NCI-H774 (cell line): ENCODE data around the gene CCDC184.
"Not testable (repeated sequence)": the region's sequence is repeated elsewhere in the genome, so short reads cannot be mapped to it uniquely, and the experiment has no call there.

ENCODE experiments used
- DNase-seq: peaks from one replicate; lab custom pipeline; 2025; lab: John Stamatoyannopoulos, UW

Gene CCDC184

GRCh38 chr12:48183091-48183875 lies at the start of gene CCDC184:
CCDC184 (plus strand) TSS chr12:48183644; CDS start chr12:48184123, 479 bp downstream.
- DNase-seq, result peak; percentile 66

DNA sequence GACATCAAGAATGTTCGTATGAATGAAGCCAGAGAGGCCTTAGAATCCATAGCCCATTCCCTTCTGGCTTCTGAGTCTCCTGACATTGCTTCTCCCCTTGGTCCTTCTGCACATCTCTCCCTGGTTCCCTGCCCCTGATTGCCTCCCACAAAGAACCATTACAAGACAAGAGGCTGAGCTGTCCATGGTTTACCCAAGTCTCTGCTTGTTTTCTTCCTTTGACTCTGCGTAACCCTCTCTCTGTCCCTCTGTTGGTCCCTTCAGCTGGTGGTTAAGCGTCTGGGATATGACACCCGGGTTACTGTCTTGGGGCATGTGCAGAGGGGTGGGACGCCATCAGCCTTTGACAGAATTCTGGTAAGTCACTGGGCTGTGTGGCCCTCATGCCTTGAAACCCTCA lies 48.4 kb upstream of the CCDC184 start:
- DNase-seq, result no peak

DNA sequence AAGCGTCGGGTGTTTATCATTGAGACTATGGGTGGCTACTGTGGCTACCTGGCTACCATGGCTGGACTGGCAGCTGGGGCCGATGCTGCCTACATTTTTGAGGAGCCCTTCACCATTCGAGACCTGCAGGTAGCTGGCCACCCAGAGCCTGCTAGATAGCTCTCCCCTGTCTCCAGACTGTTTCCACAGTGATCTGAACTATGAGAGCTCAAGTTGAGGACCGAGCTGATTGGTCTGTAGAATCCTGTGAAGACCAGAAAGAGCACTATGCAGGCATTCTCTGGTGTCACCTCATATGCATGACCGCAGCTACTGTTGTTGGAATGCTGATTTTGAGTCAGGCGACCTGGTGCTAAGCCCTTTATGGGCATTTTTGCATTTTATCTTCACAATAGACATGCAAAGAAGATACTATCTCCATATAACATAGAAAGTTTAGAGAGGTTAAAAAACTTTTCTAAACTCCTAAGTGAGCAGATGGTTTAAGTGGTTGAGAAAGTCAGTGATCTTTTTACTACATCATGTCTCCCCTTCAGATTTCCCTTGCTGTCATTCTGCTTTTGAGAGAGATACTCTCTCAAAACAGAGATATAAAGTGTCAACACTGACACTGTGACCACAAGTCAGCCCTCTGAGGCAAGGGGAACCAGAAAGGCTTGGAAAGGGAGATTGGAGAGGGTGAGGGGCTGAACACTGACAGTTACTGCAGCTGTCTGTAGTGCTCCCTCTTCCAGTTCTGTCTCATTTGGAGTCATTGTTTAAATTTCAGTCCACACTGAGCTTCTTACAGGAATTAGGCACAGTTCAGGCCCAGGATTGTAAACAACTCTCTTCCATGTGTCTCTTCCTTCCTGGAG lies 40.4 kb upstream of the CCDC184 start:
- no peak for DNase-seq

DNA sequence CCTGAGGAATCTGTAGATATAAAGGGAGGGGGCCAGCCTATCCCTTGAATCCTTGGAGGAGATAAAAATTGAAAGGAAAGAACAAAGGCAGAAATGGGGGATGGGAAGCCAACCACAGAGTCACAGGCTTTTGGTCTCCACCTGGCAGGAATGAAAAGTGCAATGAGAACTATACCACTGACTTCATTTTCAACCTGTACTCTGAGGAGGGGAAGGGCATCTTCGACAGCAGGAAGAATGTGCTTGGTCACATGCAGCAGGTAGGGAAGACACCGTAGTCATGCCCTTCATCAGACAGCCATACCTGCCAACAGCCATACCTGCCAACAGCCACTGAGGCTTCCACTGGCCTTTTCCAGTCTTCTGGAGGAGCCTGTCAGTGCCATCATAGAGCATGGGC lies 39.5 kb upstream of the CCDC184 start:
- no peak for DNase-seq

DNA sequence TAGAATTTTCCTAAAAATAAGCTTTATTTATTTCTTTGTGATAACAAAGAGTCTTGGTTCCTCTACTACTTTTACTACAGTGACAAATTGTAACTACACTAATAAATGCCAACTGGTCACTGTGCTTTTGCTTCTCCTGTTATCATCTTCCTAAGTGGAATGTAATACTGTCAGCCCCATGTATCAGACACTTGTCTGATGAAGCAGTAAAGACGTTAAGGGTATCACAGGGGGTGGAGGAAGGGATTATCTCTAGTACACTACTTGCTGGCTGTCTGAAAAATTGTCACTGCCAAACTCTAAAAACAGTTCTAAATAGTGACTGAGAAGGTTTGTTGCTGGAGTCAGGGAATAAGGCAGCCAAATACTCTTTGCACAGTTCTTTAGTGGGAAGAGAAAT lies 37.5 kb upstream of the CCDC184 start:
- DNase-seq, result no peak

- no peak for DNase-seq
Observed at GRCh38 chr12:48151103-48151771, 32.2 kb upstream of the CCDC184 start.

DNA sequence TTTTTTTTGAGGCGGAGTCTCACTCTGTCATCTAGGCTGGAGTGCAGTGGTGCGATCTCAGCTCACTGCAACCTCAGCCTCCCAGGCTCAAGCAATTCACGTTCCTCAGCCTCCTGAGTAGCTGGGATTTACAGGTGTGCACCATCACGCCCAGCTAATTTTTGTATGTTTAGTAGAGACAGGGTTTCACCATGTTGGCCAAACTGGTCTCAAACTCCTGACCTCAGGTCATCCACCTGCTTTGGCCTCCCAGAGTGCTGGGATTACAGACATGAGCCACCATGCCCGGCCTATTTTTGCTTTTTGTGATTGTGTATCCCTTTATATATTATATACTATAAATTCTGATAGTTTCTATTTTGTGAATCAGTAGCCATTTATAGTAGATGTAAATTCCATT lies 27.7 kb upstream of the CCDC184 start:
- DNase-seq, result not testable (repeated sequence)

DNA sequence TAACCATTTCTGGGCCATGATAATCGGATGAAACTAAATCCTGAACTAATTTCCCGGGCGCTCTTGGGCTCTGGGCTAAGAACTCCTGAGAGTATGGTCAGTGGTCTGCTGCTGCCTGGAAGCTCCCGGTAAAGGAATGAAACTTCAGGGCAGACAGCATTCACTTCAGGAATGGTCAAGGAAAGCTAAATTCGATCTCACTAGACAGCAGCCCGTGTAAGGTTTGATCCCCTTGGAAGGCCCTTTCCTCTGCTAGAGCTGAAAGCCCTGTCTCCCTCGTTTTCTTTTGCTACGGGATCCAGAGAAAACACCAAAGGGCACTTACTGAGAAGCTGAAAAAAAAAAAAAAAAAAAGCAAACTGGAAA lies 26.8 kb upstream of the CCDC184 start:
- DNase-seq, result no peak

GRCh38 chr12:48157018-48157888 lies 26.2 kb upstream of the CCDC184 start, which contains the start of gene ASB8:
ASB8 (minus strand) TSS chr12:48157515; CDS start chr12:48153496, 4,019 bp downstream.
- peak; percentile 99 for DNase-seq

GRCh38 chr12:48157889-48158370 lies 25.5 kb upstream of the CCDC184 start:
- no peak for DNase-seq

DNA sequence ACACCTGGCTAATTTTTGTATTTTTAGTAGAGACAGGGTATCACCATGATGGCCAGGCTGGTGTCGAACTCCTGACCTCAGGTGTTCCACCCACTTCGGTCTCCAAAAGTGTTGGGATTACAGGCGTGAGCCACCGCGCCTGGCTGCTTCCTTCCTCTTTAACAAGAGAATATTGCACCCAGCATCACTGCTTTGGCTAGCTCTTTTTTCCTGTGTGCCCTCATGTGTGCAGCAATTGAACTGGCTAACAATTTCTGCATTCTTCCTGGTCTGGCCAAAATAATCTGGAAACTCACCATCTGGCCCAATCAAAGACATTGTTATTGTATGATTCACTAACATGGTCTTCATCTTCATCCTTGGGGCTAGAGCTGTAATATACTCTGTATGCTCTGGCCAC lies 23.4 kb upstream of the CCDC184 start:
- no peak for DNase-seq

GRCh38 chr12:48160807-48161206 lies 22.6 kb upstream of the CCDC184 start:
- no peak for DNase-seq

DNA sequence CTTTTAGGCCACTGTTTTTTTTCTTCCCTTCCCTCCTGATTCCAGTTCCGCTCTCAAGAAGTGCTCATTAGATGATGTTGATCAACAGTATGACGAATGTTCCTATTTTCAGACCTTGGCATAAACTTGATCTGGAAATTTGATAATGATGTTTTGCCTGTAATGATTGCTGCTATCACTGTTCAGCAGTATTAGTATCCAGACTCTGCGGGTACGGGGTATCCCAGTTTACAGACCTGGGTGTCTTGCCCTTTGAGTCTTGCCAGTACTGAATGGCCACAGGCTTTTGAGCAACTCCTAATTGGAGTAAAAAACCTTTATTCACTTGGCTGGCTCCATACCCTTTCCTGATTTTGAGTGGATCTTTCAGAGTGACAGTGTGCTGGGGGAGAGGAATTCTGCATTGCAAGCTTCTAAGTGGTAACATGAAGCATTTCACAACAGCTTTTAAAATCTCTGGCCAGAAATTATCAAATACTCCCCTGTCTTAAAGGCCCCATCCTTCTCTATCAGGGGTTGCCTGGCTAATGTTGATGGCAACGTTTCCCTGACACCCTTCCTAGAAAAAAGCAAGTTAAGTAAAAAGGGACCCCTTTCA lies 20.2 kb upstream of the CCDC184 start:
- DNase-seq, result no peak

GRCh38 chr12:48164451-48164850 lies 19.0 kb upstream of the CCDC184 start:
- DNase-seq, result no peak

DNA sequence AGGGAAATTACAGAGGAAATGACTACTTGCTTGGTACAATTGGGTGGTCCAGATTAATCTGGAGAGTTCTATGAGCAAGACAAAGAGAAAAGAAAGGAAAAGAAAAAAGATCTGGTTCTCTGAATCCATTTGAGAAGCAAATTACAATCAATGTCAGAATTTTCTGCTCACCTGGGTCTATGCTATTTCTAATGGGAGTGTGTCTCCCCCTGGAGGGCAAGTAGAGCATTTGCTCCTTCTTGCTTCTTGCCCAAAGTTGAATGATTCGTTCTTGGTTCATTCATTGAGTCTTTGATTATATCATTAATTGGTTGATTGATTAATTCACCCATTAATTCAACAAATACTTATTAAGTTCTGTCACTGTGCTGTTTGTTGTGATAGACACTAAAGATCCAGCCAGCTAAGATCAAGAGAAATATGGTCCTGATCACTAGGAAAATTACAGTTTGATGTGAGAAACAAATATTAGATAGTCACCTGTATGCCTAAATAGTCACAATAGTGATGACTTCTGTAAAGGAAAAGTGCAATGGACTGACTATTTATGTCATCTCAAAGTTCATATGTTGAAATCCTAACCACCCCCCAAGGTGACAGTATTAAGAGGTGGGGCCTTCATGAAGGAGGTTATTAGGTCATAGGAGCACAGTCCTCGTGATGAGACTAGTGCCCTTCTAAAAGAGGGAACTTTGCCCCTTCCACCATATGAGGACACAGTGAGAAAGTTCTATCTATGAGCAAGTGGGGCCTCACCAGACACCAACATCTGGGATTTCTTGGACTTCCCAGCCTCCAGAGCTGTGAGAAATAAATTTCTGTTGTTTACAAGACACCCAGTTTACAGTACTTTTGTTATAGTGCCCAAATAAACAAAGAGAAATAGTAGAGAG lies 18.1 kb upstream of the CCDC184 start:
- peak; percentile 51 for DNase-seq

DNA sequence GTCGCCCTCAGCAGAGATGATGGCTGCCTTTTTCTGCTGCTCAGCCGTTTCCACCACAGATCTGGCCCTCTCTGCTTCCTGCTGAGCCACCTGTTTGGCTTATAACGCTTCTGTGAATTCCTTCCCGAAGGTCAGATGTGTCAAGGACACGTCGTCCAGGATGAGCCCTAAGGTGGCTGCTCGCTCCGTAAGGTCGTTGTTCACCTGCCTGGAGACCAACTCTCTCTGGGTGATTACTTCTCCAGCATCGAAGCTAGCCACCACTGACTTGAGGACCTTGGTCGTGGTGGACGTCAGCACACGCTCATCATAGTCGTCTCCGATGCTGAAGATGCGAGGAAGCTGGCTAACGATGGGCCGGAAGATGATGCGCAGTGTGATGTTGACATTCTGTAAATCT lies 14.4 kb upstream of the CCDC184 start:
- DNase-seq, result no peak

- no peak for DNase-seq
Observed at GRCh38 chr12:48175613-48176416, 7.6 kb upstream of the CCDC184 start.

DNA sequence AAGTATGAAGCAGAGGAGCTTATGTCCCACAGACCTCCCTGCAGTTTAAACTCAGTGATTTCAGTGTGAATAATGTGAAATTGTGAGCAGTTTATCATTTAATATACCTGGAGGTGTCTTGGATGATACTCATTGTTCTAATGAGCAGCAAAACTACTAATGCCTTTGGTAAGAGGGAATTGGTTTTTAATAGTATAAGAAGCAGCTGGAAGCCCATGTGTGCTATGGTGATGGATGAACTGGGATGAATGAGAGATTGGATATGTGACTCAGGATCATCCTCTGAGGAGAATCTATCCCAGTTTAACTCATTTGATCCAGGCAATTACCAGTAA lies 7.1 kb upstream of the CCDC184 start:
- DNase-seq, result no peak

DNA sequence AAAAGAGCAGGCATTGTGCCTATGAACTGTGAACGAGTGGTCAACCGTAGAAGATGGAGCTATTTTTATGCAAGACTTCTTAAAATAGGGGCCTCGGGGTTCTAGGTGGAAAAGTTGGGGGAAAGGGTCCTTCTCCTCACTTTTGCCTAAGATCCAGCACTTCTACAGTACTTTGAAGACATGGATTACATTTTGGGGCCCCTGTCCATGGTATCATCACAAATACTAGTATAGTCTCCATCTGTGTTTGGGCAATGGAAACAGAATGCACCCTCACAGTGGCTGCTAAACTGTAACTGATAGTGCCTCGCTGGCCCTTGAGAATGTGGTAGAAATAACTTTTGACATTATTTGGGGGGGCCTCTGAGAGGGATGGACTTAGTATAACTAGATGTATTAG lies 5.5 kb upstream of the CCDC184 start:
- no peak for DNase-seq
